ENCODE results near the gene LPAR5. TPM values are rescaled to one million over a fixed set of nuclear protein-coding genes. Genes with fewer than 3 reads are reported as not detected.

The LPAR5 gene
- polyA plus RNA-seq, 2 donors = 11.6 to 19.3 TPM

DNA sequence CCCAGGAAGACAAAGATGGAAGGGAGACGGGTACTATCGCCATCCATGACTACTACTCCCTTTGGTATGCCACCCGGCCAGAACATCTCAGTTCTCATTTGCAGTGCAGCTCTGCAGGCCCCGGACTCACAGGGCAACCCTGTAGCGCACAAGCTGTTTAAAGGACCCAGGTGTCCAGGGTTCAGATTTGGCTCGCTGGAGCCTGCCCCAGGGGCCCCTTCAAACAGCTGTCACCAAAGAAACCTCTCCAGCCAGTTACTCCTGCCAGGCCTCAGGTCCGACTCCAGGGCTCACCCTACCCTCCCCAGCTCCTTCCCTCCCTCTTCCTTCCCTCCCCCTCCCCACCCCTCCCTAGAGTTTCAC is 23.1 kb downstream of the LPAR5 start:
- no peak overlapping the region for H3K4me3 ChIP-seq (ENCODE audit: low read depth in 1 of 2, low read length in 2 of 2)
- no peaks in the 10 kb centered on the region for H3K36me3 ChIP-seq (ENCODE audit: control insufficient read depth in 2 of 2, insufficient read depth in 2 of 2, low read length in 1 of 2)
- peaks cover 12 to 13% of the 10 kb centered on the region in 2 donors for H3K4me1 ChIP-seq (ENCODE audit: control insufficient read depth in 2 of 2, insufficient read depth in 2 of 2, low read length in 1 of 2)
- H3K27ac ChIP-seq (ENCODE audit: low read depth in 2 of 2, low read length in 1 of 2) = peak overlapping the region; percentile 93 to 99
- H3K9me3 ChIP-seq (ENCODE audit: control insufficient read depth in 2 of 2, insufficient read depth in 1 of 2, low read depth in 1 of 2, low read length in 1 of 2) = no peaks in the 10 kb centered on the region
- no peaks in the 10 kb centered on the region for H3K27me3 ChIP-seq (ENCODE audit: control insufficient read depth in 1 of 2, insufficient read depth in 2 of 2, low read length in 2 of 2)
- WGBS, 2 donors = 24 to 32% methylated on average over 7 of the region's 7 CpGs

DNA sequence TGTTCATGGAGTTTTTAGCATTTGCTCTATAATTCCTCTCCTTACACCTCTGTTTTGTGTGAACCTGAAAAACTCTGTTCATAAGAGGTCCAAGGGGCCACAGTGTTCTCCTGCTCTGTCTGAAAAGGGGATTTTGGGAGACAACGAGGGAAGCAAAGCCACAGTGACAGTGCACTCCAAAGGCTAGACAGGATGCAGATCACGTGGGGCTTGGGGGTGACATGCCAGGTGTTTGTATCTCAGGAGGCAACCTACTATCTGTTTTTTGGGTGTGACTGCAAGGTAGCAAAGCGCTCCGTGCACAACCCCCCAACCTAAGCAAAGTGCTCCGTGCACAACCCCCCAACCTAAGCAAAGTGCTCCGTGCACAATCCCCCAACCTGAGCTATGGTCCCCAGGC is 23.5 kb downstream of the LPAR5 start:
- Histone ChIP-seq H3K4me3 (ENCODE audit: low read depth in 1 of 2, low read length in 2 of 2) (no peak overlapping the region), H3K4me1 (ENCODE audit: control insufficient read depth in 2 of 2, insufficient read depth in 2 of 2, low read length in 1 of 2) (peaks cover 12 to 13% of the 10 kb centered on the region in 2 donors), H3K27ac (ENCODE audit: low read depth in 2 of 2, low read length in 1 of 2) (peak overlapping the region; percentile 93 to 99), H3K9me3 (ENCODE audit: control insufficient read depth in 2 of 2, insufficient read depth in 1 of 2, low read depth in 1 of 2, low read length in 1 of 2) (no peaks in the 10 kb centered on the region), H3K36me3 (ENCODE audit: control insufficient read depth in 2 of 2, insufficient read depth in 2 of 2, low read length in 1 of 2) (no peaks in the 10 kb centered on the region), H3K27me3 (ENCODE audit: control insufficient read depth in 1 of 2, insufficient read depth in 2 of 2, low read length in 2 of 2) (no peaks in the 10 kb centered on the region)
- 52 to 54% methylated on average over 6 of the region's 6 CpGs for WGBS, 2 donors

DNA sequence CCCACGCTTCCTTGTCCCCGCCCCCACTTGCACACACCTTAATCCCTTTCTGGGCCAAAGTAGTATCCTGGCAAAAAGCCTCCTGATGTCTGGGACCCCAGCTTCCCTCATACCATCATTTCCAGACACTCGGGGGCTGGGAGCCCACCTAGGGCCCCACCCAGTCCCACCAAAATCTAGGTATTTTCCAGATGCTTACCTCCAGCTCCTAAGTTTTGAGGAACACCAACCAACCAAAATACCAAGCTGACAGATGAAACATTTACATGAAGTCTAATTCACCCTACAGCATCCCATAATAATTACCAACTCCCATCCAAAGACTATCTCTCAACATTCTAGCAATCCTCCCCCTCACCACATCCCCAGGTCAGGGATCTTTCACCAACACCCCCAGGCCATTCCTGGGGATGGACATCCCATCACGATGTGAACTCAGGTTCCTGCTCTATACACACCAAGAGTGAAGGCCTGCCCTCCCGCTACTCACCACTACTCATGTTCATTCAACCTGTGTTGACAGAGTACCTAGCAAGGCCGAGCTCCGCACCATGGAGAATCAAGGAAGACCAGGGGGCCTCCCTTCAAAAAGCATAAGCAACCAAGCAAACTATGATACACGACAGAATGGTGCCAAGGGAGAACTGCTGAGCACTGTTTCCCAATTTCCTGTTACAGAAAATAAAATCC is 27.0 kb downstream of the LPAR5 start:
- H3K36me3 ChIP-seq (ENCODE audit: control insufficient read depth in 2 of 2, insufficient read depth in 2 of 2, low read length in 1 of 2) = peaks cover 0 to 8% of the 10 kb centered on the region in 2 donors
- H3K27me3 ChIP-seq (ENCODE audit: control insufficient read depth in 1 of 2, insufficient read depth in 2 of 2, low read length in 2 of 2) = no peaks in the 10 kb centered on the region
- no peak overlapping the region for H3K4me3 ChIP-seq (ENCODE audit: low read depth in 1 of 2, low read length in 2 of 2)
- WGBS, 2 donors = 49 to 50% methylated on average over 8 of the region's 8 CpGs
- H3K4me1 ChIP-seq (ENCODE audit: control insufficient read depth in 2 of 2, insufficient read depth in 2 of 2, low read length in 1 of 2) = peaks cover 13 to 18% of the 10 kb centered on the region in 2 donors
- peak overlapping the region; percentile 95 to 99 for H3K27ac ChIP-seq (ENCODE audit: low read depth in 2 of 2, low read length in 1 of 2)
- no peaks in the 10 kb centered on the region for H3K9me3 ChIP-seq (ENCODE audit: control insufficient read depth in 2 of 2, insufficient read depth in 1 of 2, low read depth in 1 of 2, low read length in 1 of 2)

GRCh38 chr12:6607751-6608591 is 27.8 kb downstream of the LPAR5 start:
- Histone ChIP-seq H3K27me3 (ENCODE audit: control insufficient read depth in 1 of 2, insufficient read depth in 2 of 2, low read length in 2 of 2) (no peaks in the 10 kb centered on the region), H3K4me3 (ENCODE audit: low read depth in 1 of 2, low read length in 2 of 2) (no peak overlapping the region), H3K9me3 (ENCODE audit: control insufficient read depth in 2 of 2, insufficient read depth in 1 of 2, low read depth in 1 of 2, low read length in 1 of 2) (no peaks in the 10 kb centered on the region), H3K4me1 (ENCODE audit: control insufficient read depth in 2 of 2, insufficient read depth in 2 of 2, low read length in 1 of 2) (peaks cover 10 to 19% of the 10 kb centered on the region in 2 donors), H3K27ac (ENCODE audit: low read depth in 2 of 2, low read length in 1 of 2) (peak overlapping the region; percentile 95 to 99), H3K36me3 (ENCODE audit: control insufficient read depth in 2 of 2, insufficient read depth in 2 of 2, low read length in 1 of 2) (peaks cover 0 to 8% of the 10 kb centered on the region in 2 donors)
- 3 to 6% methylated on average over 8 of the region's 8 CpGs for WGBS, 2 donors

- Histone ChIP-seq H3K36me3 (ENCODE audit: control insufficient read depth in 2 of 2, insufficient read depth in 2 of 2, low read length in 1 of 2) (peaks cover 2 to 14% of the 10 kb centered on the region in 2 donors), H3K4me1 (ENCODE audit: control insufficient read depth in 2 of 2, insufficient read depth in 2 of 2, low read length in 1 of 2) (peaks cover 5 to 11% of the 10 kb centered on the region in 2 donors), H3K27ac (ENCODE audit: low read depth in 2 of 2, low read length in 1 of 2) (peak overlapping the region; percentile 95 to 99), H3K4me3 (ENCODE audit: low read depth in 1 of 2, low read length in 2 of 2) (peak overlapping the region; percentile 81 to 93), H3K9me3 (ENCODE audit: control insufficient read depth in 2 of 2, insufficient read depth in 1 of 2, low read depth in 1 of 2, low read length in 1 of 2) (no peaks in the 10 kb centered on the region), H3K27me3 (ENCODE audit: control insufficient read depth in 1 of 2, insufficient read depth in 2 of 2, low read length in 2 of 2) (no peaks in the 10 kb centered on the region)
- 1% methylated on average over 48 to 69 of the region's 70 CpGs for WGBS, 2 donors
Measured at GRCh38 chr12:6606331-6607131, 29.2 kb downstream of the LPAR5 start.

DNA sequence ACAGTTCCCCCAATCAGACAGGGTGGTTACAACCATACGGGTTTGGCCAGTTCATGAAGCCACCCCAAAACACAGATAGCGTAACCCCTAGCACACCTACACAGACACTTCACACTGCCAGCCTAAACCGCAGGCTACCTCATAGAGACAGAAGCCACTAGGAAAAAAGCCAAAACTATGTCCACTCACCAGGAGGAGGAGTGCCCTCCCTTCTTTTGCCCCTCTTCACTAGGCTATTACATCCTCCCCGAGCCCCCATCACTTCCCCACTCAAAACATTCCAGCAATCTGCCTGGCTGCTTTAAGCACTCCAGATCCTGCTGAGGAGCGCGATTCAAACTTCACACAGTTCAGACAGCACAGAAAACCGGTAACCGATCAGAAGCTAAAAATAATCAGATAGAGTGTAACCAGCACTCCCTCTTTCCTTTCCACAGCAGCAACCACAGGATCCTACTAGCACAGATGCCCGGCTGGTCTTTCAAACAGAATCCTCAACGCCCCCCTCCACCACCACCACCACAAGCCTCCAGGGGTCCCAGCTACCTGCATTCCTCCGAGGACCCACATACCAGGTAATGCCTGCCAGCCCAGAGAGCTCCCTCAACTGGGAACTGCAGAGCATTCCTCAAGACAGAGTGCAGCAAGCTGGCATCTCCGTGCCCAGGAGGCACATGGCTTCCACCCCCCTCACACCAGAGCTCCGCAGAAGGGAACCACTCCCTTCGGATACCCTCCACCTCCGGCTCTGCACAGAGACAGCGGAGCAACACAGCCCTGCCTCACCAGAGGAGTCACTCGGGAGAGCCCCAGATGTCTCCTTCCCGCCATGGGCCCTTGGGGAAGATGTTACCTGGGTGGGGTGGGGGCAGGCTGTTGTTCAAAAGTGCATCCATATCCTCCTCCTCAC is 30.1 kb downstream of the LPAR5 start:
- WGBS, 2 donors = 3 to 4% methylated on average over 18 of the region's 18 CpGs
- Histone ChIP-seq H3K9me3 (ENCODE audit: control insufficient read depth in 2 of 2, insufficient read depth in 1 of 2, low read depth in 1 of 2, low read length in 1 of 2) (no peaks in the 10 kb centered on the region), H3K4me1 (ENCODE audit: control insufficient read depth in 2 of 2, insufficient read depth in 2 of 2, low read length in 1 of 2) (peaks cover 5 to 11% of the 10 kb centered on the region in 2 donors), H3K4me3 (ENCODE audit: low read depth in 1 of 2, low read length in 2 of 2) (peak overlapping the region; percentile 81 to 93), H3K27me3 (ENCODE audit: control insufficient read depth in 1 of 2, insufficient read depth in 2 of 2, low read length in 2 of 2) (no peaks in the 10 kb centered on the region), H3K27ac (ENCODE audit: low read depth in 2 of 2, low read length in 1 of 2) (peak overlapping the region; percentile 95 to 99), H3K36me3 (ENCODE audit: control insufficient read depth in 2 of 2, insufficient read depth in 2 of 2, low read length in 1 of 2) (peaks cover 10 to 20% of the 10 kb centered on the region in 2 donors)

DNA sequence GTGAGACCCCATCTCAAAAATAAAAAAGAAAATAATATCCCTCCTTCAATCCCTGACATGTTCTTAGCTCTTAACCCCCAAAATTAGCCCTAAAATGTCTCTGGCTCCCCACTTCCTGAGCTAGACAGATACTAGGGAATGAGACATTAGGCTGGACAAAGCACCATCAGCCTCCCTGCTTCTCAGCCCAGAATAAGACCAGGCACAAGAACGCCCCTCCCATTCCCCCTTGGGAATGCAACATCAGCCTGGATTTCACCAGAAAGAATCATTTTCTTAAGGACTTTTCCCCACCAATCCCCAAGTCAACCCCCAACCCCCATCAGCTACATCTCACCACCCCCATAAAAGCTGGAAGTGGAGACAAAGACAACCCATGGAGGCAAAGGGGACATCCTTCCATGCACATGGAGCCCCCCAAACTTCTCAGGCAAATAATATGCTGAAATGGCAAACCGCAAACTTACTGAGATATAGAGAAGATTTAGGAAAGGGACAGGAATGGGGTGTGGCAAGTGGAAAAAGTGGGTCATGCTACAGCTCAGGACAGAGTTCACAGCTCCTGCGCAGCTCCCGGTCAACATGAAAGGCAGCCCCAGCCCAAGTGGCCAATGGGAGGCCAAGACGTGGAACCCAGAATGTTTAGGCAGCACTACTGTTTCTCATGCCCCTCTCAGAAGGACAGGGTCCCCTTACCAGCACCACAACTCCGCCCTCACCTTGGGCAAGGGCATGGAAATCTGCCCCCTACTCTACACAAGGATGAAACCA is 31.3 kb downstream of the LPAR5 start:
- H3K27me3 ChIP-seq (ENCODE audit: control insufficient read depth in 1 of 2, insufficient read depth in 2 of 2, low read length in 2 of 2) = no peaks in the 10 kb centered on the region
- H3K27ac ChIP-seq (ENCODE audit: low read depth in 2 of 2, low read length in 1 of 2) = peak overlapping the region in 1 of 2 donors; percentile 61
- peak overlapping the region; percentile 19 to 93 for H3K4me3 ChIP-seq (ENCODE audit: low read depth in 1 of 2, low read length in 2 of 2)
- peaks cover 5 to 11% of the 10 kb centered on the region in 2 donors for H3K4me1 ChIP-seq (ENCODE audit: control insufficient read depth in 2 of 2, insufficient read depth in 2 of 2, low read length in 1 of 2)
- H3K9me3 ChIP-seq (ENCODE audit: control insufficient read depth in 2 of 2, insufficient read depth in 1 of 2, low read depth in 1 of 2, low read length in 1 of 2) = no peaks in the 10 kb centered on the region
- WGBS, 2 donors = 49 to 52% methylated on average over 6 of the region's 6 CpGs
- peaks cover 21 to 30% of the 10 kb centered on the region in 2 donors for H3K36me3 ChIP-seq (ENCODE audit: control insufficient read depth in 2 of 2, insufficient read depth in 2 of 2, low read length in 1 of 2)

GRCh38 chr12:6603095-6603567 is 32.6 kb downstream of the LPAR5 start:
- Histone ChIP-seq H3K4me3 (ENCODE audit: low read depth in 1 of 2, low read length in 2 of 2) (no peak overlapping the region), H3K9me3 (ENCODE audit: control insufficient read depth in 2 of 2, insufficient read depth in 1 of 2, low read depth in 1 of 2, low read length in 1 of 2) (no peaks in the 10 kb centered on the region), H3K36me3 (ENCODE audit: control insufficient read depth in 2 of 2, insufficient read depth in 2 of 2, low read length in 1 of 2) (peaks cover 29 to 33% of the 10 kb centered on the region in 2 donors), H3K27me3 (ENCODE audit: control insufficient read depth in 1 of 2, insufficient read depth in 2 of 2, low read length in 2 of 2) (no peaks in the 10 kb centered on the region), H3K27ac (ENCODE audit: low read depth in 2 of 2, low read length in 1 of 2) (peak overlapping the region; percentile 22 to 36), H3K4me1 (ENCODE audit: control insufficient read depth in 2 of 2, insufficient read depth in 2 of 2, low read length in 1 of 2) (peaks cover 5 to 11% of the 10 kb centered on the region in 2 donors)
- 18 to 19% methylated on average over 5 to 6 of the region's 6 CpGs for WGBS, 2 donors

Measured in esophagus (tissue), 2 donors.